GM10266 (cell line): ENCODE data around the gene TMED10.

Experiments
- DNase-seq: peaks from one replicate; pipeline ENCODE4 v3.0.0; 2012; ENCODE audit errors: extremely low spot score
- TF ChIP-seq, protein P1 (sequence below): IDR thresholded peaks from 2 replicates; pipeline ENCODE4 v1.5.1; 2012; ENCODE audit warnings: mild to moderate bottlenecking, low read depth; ENCODE audit not compliant: control insufficient read depth, insufficient read depth; ENCODE audit errors: missing control alignments

Gene TMED10

GRCh38 chr14:75107186-75107585, 69.2 kb downstream of the TMED10 start:
- TF ChIP-seq, protein P1, sequence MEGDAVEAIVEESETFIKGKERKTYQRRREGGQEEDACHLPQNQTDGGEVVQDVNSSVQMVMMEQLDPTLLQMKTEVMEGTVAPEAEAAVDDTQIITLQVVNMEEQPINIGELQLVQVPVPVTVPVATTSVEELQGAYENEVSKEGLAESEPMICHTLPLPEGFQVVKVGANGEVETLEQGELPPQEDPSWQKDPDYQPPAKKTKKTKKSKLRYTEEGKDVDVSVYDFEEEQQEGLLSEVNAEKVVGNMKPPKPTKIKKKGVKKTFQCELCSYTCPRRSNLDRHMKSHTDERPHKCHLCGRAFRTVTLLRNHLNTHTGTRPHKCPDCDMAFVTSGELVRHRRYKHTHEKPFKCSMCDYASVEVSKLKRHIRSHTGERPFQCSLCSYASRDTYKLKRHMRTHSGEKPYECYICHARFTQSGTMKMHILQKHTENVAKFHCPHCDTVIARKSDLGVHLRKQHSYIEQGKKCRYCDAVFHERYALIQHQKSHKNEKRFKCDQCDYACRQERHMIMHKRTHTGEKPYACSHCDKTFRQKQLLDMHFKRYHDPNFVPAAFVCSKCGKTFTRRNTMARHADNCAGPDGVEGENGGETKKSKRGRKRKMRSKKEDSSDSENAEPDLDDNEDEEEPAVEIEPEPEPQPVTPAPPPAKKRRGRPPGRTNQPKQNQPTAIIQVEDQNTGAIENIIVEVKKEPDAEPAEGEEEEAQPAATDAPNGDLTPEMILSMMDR: no peak
- no peak for DNase-seq

GRCh38 chr14:75101491-75101890, 74.9 kb downstream of the TMED10 start:
- DNase-seq: no peak
- TF ChIP-seq, protein P1: no peak

DNA sequence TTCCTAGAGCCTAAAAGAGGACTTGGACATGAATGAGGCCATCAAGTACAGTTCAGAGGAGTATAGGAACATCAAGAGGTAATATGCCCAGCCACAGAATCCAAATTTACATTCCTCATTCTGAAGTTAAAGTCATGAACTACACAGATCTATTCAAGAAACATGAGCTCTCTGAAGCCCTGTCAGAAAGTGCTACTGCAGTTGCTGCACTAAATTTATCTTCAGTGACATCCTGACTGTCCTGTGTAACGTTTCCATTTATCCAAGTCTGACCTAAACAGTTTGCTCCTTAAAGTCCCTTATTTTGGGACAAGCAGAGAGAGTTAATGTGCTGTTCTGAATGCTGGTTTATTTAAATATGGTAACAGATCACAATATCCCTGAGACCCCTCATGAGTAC, 77.7 kb downstream of the TMED10 start:
- no peak for DNase-seq
- TF ChIP-seq, protein P1: no peak

- TF ChIP-seq, protein P1: no peak
- no peak for DNase-seq
Observed at GRCh38 chr14:75098212-75098611, 78.2 kb downstream of the TMED10 start.

GRCh38 chr14:75096959-75097358, 79.5 kb downstream of the TMED10 start:
- no peak for DNase-seq
- TF ChIP-seq, protein P1: no peak

GRCh38 chr14:75095690-75096089, 80.7 kb downstream of the TMED10 start:
- TF ChIP-seq, protein P1: no peak
- DNase-seq: no peak

DNA sequence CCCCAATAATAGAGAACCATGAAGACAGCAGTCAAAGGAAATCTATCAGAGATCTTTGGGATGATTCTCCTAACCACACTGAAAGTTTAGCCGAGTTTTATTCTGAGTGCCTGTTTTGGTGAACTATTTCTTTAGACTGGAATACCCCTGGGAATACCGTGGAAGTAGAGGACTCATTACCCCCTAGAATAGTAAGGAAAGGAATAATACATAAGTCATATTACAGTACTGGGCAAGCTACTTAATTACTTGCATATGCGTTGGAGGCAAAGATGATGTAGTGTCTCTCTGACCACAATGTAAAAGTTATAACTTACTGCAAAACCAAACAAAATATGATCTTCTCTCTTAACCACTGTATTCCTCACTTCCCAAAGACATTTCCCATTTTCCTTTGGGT, 81.5 kb downstream of the TMED10 start:
- TF ChIP-seq, protein P1: no peak

GRCh38 chr14:75092698-75093097, 83.7 kb downstream of the TMED10 start:
- no peak for DNase-seq
- TF ChIP-seq, protein P1: no peak

More for the DNA sequence above, 81.5 kb downstream of the TMED10 start:
- DNase-seq: no peak
